ENCODE data around the gene TBCEL. TPM values are rescaled to one million over a fixed set of nuclear protein-coding genes. Genes with fewer than 3 reads are reported as not detected.
"Not testable (repeated sequence)": the region's sequence is repeated elsewhere in the genome, so short reads cannot be mapped to it uniquely, and the experiment has no call there.

The TBCEL gene
- polyA plus RNA-seq, 3 donors, result 20.4 to 26.7 (median 26.5) TPM

DNA sequence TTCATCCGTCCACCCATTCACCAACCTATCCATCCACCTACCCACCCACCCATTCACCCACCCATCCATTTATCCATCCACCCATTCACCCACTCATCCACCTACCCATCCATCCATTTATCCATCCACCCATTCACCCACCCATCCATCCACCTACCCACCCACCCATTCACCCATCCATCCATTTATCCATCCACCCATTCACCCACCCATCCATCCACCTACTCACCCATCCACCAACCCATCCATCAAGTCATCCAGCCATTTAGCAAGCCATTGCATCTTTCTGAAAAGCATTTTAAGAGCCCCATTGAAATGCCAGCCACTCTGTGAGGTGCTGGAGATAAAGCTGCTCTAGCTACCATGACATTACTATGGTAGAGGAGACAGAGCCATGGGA lies 91.1 kb downstream of the TBCEL start:
- DNase-seq (ENCODE audit: extremely low read depth in 1 of 11, low read depth in 9 of 11, low spot score in 4 of 11), result not testable (repeated sequence)

DNA sequence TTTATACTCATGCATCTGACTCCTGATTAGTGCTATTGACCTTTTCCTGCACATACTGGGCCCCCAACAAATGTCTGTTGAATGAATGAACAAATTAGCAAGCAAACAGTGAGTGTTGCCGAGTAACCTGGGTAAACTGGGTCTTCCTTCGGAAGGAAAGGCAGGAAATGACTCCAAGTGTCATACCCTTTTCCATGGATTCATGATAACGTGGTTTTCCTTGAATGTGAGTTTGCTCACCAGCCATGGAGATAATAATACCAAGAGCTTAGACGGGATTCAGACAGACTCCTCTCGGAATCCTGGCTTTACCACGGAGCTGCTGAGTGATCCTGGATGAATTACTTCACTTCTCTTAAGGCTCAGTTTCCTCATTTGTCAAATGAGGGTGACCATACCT lies 93.9 kb downstream of the TBCEL start:
- DNase-seq (ENCODE audit: extremely low read depth in 1 of 11, low read depth in 9 of 11, low spot score in 4 of 11), result no peak

DNA sequence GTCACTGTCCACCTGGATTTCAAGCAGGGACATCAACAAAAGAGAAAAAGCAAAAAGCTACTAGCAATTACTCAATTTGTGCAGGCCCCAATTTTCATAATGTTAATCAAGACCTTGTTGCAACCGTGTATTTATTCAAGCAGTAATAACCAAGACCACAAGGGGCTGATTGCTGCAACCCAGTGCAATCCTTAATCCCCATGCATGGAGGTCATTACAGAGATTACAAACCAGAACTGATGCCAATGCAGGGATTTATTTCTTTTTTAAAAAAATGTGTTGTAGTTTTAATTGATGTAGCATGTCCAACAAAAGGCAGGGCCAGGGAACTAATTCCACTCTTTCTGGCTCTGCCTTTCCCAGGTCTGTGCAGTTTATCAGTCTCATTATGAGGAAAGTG lies 95.5 kb downstream of the TBCEL start:
- no peak for DNase-seq (ENCODE audit: extremely low read depth in 1 of 11, low read depth in 9 of 11, low spot score in 4 of 11)

DNA sequence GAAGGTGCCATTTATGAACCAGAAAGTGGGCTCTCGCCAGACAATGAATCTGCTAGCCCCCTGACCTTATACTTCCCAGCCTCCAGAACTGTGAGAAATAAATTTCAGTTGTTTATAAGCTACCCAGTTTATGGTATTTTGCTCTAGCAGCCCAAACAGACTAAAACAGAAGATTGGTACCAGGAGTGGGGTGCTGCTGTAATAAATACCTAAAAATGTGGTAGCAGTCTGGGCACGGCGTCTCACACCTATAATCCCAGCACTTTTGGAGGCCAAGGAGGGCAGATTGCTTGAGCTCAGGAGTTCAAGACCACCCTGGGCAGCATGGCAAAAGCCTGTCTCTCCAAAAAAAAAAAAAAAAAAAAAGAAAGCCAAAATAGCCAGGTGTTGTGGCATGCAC lies 98.4 kb downstream of the TBCEL start:
- no peak for DNase-seq (ENCODE audit: extremely low read depth in 1 of 11, low read depth in 9 of 11, low spot score in 4 of 11)

DNA sequence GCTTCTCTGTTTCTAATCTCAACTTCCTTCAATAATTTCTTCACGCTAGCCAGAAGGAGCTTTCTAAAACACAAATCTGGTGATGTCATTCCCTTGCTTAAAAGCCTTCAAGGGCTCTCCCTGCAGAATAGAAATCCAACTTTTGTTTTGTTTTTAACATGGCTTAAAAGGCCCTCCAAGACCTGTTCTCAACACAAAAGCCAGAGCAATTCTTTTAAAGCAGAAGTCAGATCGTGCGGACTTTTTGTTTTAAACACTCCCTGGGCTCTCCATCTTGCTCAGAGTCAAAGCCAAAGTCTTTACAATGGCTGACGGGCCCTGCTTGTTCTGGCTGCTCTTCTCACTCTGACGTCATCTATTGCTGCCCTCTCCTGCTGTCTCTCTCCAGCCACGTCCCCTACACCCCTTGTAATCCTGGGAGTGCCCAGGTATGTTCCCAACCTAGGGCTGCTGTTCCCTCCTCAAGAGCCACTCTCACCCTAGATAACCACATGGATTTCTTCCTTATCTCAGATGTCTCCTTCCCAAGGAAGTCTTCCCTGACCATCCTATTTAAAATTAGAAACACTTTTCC lies 99.7 kb downstream of the TBCEL start:
- no peak for DNase-seq (ENCODE audit: extremely low read depth in 1 of 11, low read depth in 9 of 11, low spot score in 4 of 11)

DNA sequence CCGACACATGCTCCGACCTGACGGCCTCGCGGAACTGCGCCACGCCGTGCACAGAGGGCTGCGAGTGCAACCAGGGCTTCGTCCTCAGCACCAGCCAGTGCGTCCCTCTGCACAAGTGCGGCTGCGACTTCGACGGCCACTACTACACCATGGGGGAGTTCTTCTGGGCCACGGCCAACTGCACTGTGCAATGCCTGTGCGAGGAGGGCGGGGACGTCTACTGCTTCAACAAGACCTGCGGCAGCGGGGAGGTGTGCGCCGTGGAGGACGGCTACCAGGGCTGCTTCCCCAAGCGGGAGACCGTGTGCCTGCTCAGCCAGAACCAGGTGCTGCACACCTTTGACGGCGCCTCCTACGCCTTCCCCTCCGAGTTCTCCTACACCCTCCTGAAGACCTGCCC lies 103.9 kb downstream of the TBCEL start:
- DNase-seq (ENCODE audit: extremely low read depth in 1 of 11, low read depth in 9 of 11, low spot score in 4 of 11), result no peak

DNA sequence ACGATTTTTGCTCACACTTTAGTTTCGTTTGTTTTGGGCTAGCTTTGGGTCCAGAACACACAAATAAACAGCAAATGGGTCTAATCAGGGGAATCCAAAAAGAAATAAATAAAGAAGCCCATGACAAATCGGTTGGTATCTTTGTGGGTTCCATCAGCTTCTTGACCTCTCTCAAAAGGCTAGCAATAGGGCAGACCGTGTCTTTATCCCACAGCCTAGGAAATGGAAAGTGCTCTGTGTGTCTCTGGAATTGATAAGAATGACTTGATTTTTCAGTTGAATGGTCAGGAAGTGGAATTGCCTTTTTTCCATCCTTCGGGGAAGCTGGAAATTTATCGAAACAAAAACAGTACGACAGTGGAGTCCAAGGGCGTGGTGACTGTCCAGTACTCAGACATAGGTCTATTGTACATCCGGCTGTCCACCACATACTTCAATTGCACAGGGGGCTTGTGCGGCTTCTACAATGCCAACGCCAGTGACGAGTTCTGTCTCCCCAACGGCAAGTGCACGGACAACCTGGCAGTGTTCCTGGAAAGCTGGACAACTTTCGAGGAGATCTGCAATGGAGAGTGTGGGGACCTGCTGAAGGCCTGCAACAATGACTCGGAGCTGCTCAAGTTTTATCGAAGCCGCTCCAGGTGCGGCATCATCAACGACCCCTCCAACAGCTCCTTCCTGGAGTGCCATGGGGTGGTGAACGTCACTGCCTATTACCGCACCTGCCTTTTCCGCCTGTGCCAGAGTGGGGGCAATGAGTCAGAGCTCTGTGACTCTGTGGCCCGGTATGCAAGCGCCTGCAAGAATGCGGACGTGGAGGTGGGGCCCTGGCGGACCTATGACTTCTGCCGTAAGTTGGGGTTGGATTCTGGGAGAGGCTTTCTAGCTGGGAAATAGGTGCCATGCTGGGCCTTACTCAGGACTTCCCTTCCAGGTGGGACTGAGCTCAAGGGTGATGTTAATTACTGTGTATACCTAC lies 105.7 kb downstream of the TBCEL start:
- no peak for DNase-seq (ENCODE audit: extremely low read depth in 1 of 11, low read depth in 9 of 11, low spot score in 4 of 11)

DNA sequence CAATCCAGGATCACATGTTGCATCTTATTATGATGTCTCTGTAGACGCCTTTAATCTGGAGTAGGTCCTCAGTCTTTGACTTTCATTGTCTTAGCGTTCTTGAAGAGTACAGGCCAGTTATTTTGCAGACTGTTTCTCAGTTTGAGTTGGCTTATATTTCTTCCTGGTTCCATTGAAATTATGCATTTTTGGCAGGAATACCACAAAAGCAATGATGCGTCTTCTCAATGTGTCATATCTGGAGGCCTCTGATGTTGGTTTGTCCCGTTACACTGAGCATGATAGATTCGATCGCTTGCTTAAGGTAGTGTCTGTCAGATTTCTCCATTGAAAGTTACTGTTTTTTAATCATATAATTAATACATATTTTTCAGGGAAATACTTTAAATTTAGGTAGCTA lies 107.8 kb downstream of the TBCEL start:
- no peak for DNase-seq (ENCODE audit: extremely low read depth in 1 of 11, low read depth in 9 of 11, low spot score in 4 of 11)

DNA sequence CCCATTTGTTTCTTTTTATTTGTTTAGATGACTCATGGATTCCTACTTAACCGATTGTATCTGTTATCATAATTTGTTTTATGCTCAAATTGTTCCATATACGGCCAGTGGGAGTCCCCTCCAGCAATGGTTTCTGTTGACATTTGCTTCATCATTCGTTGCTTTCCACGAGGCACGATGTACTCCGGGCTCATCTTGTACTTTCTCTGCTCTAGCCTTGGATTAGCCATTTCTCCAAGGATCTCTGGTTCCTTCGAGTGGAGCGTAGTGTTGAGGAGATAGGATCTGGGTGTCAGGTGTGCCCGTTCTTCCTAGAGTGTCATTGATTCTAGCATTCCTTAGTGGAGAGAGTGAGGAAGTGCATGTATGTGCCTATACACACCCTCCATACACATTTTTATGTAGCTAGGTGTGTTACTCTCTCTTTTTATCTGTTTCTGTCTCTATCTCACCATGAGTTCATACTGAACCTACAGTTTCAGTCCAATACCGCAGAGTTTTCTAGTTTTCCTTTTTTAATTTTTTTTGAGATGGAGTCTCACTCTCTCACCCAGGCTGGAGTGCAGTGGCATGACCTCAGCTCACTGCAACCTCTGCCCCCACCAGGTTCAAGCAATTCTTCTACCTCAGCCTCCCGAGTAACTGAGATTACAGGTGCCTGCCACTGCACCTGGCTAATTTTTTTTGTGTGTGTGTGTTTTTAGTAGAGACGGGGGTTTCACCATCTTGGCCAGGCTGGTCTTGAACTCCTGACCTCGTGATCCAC lies 108.5 kb downstream of the TBCEL start:
- DNase-seq (ENCODE audit: extremely low read depth in 1 of 11, low read depth in 9 of 11, low spot score in 4 of 11), result no peak

DNA sequence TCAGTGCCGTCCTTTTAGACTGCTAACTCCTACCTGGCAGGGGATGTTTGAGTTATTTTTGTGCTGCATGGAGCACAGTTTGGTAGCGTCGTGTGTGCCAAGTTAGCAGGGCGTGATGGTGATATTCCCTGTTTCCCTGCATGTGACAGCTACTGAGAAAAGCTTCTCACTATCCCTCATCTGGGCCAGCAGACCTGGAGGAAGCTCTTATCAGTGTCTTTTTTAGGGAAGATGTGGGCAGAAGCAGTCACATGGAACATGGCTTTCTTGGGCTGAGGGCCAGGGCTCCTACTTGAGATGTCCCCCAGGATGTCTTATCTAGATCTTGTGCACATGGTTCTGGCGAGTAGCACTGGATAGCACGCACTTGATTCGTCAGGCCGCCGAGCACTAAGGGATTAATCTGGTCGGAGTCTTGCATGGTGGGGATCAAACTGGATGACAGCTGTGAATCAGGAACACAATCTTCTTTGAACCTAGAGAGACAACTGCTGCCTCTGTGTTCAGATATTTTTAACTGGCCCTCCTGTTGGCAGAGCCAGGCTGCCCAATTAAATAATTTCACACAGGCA lies 110.9 kb downstream of the TBCEL start:
- no peak for DNase-seq (ENCODE audit: extremely low read depth in 1 of 11, low read depth in 9 of 11, low spot score in 4 of 11)

DNA sequence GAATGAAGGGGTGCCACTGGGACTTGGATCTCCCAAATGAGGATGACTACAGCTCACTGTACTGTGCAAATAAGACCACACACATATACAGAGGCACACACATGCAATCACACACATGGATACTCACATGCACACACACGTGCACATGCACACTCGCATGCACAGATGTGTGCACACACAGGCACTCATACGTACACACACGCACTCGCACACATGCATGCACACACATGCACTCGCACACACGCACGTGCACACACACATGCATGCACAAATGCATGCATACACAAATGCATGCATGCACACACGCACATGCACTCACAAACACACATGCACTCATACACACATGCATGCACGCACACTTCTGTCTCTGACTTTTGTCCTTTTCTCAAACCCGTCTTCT lies 113.1 kb downstream of the TBCEL start:
- DNase-seq (ENCODE audit: extremely low read depth in 1 of 11, low read depth in 9 of 11, low spot score in 4 of 11), result no peak

DNA sequence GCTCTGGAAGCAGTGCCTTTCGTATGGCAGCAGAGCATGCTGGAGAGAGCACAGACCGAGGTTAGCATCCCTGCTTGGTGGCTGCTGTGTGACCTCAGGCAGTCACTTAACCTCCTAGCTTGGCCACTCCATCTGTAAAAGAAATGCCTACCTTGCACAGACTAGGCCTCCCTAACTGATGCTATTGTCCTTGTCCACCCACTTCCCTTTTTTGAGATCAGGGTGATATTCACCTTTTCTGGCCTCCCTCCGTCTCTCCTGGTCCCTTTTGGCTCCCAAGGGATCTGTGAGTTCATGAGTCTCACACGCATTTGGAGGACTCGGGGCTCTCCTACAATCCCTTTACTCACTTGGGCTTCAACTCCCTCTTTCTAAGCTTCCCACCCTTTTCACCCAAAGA lies 114.4 kb downstream of the TBCEL start:
- DNase-seq (ENCODE audit: extremely low read depth in 1 of 11, low read depth in 9 of 11, low spot score in 4 of 11), result no peak

DNA sequence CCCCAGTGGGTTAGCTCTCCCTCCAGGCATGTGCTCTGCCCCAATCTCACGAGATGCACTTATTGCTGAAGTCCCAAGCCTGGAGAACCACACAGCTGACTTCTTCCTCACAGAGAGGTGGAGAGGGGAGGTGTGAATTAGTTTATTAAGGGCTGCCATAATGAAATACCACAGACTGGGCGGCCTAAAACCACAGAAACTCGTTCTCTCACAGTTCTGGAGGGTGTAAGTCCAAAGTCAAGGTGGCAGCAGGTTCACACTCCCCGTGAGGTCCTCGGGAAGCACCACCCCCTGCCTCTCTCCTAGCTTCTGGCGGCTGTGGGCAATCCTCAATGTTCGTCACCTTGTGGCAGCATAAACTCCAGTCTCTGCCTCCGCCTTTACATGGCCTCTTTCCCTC lies 116.5 kb downstream of the TBCEL start:
- no peak for DNase-seq (ENCODE audit: extremely low read depth in 1 of 11, low read depth in 9 of 11, low spot score in 4 of 11)

Other genes starting within 250 kb of the TBCEL start
- gene TECTA, start 77.1 kb downstream of the TBCEL start, polyA plus RNA-seq (ENCODE audit: insufficient read length in 3 of 3), result 1 to 10 TPM; 2.2 to 2.9 (median 2.5) TPM